Astrocyte of the cerebellum (primary cell): ENCODE results near the gene XXYLT1.

Experiments
- DNase-seq: peaks from one replicate; pipeline ENCODE4 v3.0.0-alpha.2; 2011; ENCODE audit warnings: low read depth
- H3K4me3 ChIP-seq: 2 replicates; pipeline ENCODE4 v1.5.1; 2011; ENCODE audit warnings: mild to moderate bottlenecking, low read depth, low read length, moderate library complexity
- in situ Hi-C: cut with HindIII; loops from 2 replicates; pipeline ENCODE4 v1.10.0; 2017; ENCODE audit warnings: low sequenced_read_pairs
- TF ChIP-seq, protein P1 (sequence below): IDR thresholded peaks from 2 replicates; pipeline ENCODE4 v1.5.1; 2012; ENCODE audit warnings: low read length, low read depth, moderate library complexity, mild to moderate bottlenecking; ENCODE audit errors: missing control alignments

The XXYLT1 gene

DNA sequence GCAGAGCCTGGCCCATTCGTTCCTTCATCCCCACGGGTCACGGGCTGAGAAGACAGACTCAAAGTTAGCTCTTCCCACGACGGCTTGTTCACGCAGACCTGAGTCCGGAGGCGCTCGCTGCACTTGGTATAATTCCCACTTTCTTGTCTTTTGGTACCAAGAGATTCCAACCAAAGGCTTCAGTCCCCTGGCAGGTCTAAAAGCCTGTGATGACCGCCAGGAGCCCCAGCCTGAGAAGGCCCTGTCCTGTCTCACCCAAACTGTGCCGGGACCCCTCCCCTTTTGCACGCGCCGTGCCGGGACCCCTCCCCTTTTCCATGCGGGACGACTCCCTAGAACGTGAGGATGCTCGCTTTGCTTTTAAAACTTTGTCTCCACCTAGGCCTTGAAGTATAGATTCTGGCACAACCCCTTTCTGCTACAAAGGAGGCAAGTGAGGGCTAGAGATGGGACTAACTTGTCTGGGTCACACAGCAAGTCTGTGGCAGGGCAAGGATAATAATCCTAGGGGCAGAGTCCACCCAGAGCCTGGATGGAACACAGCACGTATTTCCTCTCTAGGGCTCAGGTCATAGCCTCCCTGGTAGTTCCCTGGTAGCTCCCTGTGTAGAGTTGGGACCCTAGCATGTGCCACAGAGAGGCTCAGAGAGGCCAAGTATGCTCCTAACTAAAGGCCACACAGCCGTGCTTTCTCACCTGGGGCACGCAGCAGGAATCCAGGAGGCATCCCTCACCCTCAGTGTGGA is 211.3 kb downstream of the XXYLT1 start:
- in situ Hi-C loops, result no loop called here
- no peak overlapping the region for H3K4me3 ChIP-seq
- TF ChIP-seq, protein P1, sequence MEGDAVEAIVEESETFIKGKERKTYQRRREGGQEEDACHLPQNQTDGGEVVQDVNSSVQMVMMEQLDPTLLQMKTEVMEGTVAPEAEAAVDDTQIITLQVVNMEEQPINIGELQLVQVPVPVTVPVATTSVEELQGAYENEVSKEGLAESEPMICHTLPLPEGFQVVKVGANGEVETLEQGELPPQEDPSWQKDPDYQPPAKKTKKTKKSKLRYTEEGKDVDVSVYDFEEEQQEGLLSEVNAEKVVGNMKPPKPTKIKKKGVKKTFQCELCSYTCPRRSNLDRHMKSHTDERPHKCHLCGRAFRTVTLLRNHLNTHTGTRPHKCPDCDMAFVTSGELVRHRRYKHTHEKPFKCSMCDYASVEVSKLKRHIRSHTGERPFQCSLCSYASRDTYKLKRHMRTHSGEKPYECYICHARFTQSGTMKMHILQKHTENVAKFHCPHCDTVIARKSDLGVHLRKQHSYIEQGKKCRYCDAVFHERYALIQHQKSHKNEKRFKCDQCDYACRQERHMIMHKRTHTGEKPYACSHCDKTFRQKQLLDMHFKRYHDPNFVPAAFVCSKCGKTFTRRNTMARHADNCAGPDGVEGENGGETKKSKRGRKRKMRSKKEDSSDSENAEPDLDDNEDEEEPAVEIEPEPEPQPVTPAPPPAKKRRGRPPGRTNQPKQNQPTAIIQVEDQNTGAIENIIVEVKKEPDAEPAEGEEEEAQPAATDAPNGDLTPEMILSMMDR, result no peak
- DNase-seq, result no peak

- no peak overlapping the region for H3K4me3 ChIP-seq
- in situ Hi-C loops, result no loop called here
- DNase-seq, result no peak
- TF ChIP-seq, protein P1, result no peak
These were observed 212.0 kb downstream of the XXYLT1 start for GRCh38 chr3:195059006-195059350.

DNA sequence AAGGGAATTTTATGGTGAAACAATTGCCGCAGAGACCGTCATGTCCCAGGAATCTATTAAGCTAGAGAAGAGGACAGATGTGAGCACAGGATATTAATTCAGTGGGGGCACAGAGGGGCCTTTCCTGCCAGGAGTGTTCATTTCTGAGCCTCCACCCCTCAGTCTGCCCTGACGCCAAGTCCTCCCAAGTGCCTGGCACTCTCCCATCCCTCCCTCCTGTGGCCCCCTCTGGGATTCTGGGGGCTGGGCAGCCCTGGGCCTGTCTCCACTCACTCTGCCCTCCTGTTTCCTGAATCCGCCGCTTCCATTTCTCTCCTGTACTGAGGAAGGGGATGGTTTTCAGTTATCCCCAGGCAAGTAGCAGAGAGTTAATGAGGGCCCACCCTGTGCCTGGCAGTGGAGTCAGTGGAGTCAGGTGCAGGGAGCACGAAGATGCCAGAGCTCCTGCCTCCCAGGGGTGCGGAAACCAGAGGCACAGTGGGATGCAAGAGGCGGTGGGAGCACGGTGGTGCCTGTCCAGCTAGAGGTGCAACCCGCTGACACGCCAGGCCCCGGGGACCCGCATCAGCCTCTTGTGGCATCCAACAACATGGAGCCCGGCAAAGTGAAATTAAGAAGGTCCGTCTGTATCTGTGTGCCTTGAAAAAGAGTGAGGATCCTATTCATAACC is 212.5 kb downstream of the XXYLT1 start:
- TF ChIP-seq, protein P1, result no peak
- H3K4me3 ChIP-seq, result no peak overlapping the region
- in situ Hi-C loops, result no loop called here
- no peak for DNase-seq

DNA sequence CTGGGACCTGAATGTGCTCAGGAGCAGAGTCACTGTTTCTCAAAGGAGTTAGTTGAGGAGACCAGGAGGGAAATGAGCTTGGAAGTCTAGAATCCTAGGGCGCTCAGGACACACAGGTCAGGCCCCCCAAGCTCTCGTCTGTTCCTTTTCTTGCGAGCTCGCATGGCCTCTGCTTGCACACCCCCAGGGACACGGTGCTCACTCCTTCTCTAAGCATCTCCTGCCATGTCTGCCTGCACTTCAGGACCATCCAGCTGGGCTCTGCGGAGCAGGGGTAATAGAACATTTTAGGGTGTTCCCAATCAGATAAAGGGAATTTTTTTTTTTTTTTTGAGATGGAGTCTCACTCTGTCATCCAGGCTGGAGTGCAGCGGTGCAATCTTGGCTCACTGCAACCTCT is 213.2 kb downstream of the XXYLT1 start:
- TF ChIP-seq, protein P1, result no peak
- in situ Hi-C loops, result no loop called here
- DNase-seq, result no peak

GRCh38 chr3:195056506-195056905 is 214.5 kb downstream of the XXYLT1 start:
- no peak for DNase-seq

More for the DNA sequence above, 213.2 kb downstream of the XXYLT1 start:
- H3K4me3 ChIP-seq, result no peak overlapping the region

DNA sequence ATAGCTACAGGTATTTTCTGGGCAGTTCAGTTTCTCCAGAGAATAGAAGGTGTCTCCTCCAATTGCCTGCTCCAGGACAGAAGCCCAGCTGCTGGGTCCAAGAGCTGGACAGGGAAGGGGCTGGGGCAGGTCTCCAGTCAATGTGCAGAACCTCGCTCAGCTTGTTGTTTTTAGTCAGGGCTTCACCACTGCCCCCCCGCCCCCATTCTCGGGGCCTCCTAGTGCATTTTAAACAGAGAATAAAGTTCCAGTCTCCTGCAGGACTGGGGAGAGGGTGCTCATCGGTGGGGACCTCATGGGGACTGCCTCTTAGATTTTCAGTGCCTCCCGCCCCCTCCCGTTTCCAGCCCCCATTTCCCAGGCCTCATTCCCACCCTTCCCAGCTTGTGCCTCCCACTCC is 216.6 kb downstream of the XXYLT1 start:
- TF ChIP-seq, protein P1, result no peak
- in situ Hi-C loops, result no loop called here
- H3K4me3 ChIP-seq, result no peak overlapping the region
- DNase-seq, result no peak

More at GRCh38 chr3:195056506-195056905, 214.5 kb downstream of the XXYLT1 start:
- H3K4me3 ChIP-seq, result no peak overlapping the region
- in situ Hi-C loops, result no loop called here
- TF ChIP-seq, protein P1, result no peak
